Smooth muscle cell (in vitro differentiated cells): Measurements from ENCODE around the gene RNF214. TPM values are rescaled to one million over a fixed set of nuclear protein-coding genes. Genes with fewer than 3 reads are reported as not detected.

Experiments
- DNase-seq: peaks from one replicate; lab custom pipeline; 2025; ENCODE audit not compliant: unreplicated experiment; lab: John Stamatoyannopoulos, UW
- H2AFZ ChIP-seq: fragments of 200-600 bp; sonication (generic); 2 replicates; pipeline ENCODE4 v1.6.0; 2016; ENCODE audit warnings: antibody characterized with exemption, low read depth, mild to moderate bottlenecking
- H3F3A ChIP-seq: fragments of 200-600 bp; sonication (generic); 2 replicates; pipeline ENCODE4 v1.6.0; 2017; ENCODE audit warnings: antibody characterized with exemption, low read depth
- H3K27ac ChIP-seq: fragments of 200-600 bp; sonication (generic); 2 replicates; pipeline ENCODE4 v1.5.1; 2016; ENCODE audit warnings: low read depth, mild to moderate bottlenecking
- H3K27me3 ChIP-seq: fragments of 200-600 bp; sonication (generic); 2 replicates; pipeline ENCODE4 v1.6.1; 2016; ENCODE audit warnings: low read depth, mild to moderate bottlenecking
- H3K36me3 ChIP-seq: fragments of 200-600 bp; sonication (generic); 2 replicates; pipeline ENCODE4 v1.5.1; 2016; ENCODE audit warnings: low read depth
- H3K4me1 ChIP-seq: fragments of 200-600 bp; sonication (generic); 2 replicates; pipeline ENCODE4 v1.5.1; 2016; ENCODE audit warnings: low read depth
- H3K4me2 ChIP-seq: fragments of 200-600 bp; sonication (generic); 2 replicates; pipeline ENCODE4 v1.6.0; 2016; ENCODE audit warnings: mild to moderate bottlenecking
- H3K4me3 ChIP-seq: fragments of 200-600 bp; sonication (generic); 2 replicates; pipeline ENCODE4 v1.5.1; 2016; ENCODE audit warnings: mild to moderate bottlenecking
- H3K79me2 ChIP-seq: fragments of 200-600 bp; sonication (generic); 2 replicates; pipeline ENCODE4 v1.6.0; 2016; ENCODE audit warnings: low read depth, mild to moderate bottlenecking
- H3K9ac ChIP-seq: fragments of 200-600 bp; sonication (generic); 2 replicates; pipeline ENCODE4 v1.6.0; 2016; ENCODE audit warnings: low read depth
- H3K9me3 ChIP-seq: fragments of 200-600 bp; sonication (generic); replicated peaks from 2 replicates; pipeline ENCODE4 v1.5.1; 2016; ENCODE audit warnings: low read depth
- H4K20me1 ChIP-seq: fragments of 200-600 bp; sonication (generic); 2 replicates; pipeline ENCODE4 v1.6.0; 2016; ENCODE audit warnings: low read depth
- WGBS: methylation state at CpG from one replicate; pipeline ENCODE4 v1.1.7; 2016; ENCODE audit warnings: low lambda C conversion rate; 5-methylcytosine and 5-hydroxymethylcytosine counted together
- polyA plus RNA-seq: library from polyadenylated mRNA; unstranded; fragments of >200 nt; fragmentation: Nextera tagmentation; extraction: Ambion mirVana; gene quantifications from 2 replicates; pipeline ENCODE4 v1.2.1, GENCODE V29; 2016
- total RNA-seq: library from RNA; depleted of rRNA; stranded (reverse); fragments of >200 nt; gene quantifications from 2 replicates; pipeline ENCODE4 v1.2.3, GENCODE V29; 2014
- TF ChIP-seq, protein P1 (sequence below): fragments of 200-600 bp; sonication (generic); IDR thresholded peaks from 2 replicates; pipeline ENCODE4 v1.5.1; 2017; ENCODE audit warnings: borderline replicate concordance, mild to moderate bottlenecking, antibody characterized with exemption; ENCODE audit not compliant: insufficient read depth, poor library complexity, severe bottlenecking

Gene RNF214
- total and polyA plus RNA-seq, 2 experiments from 2014 or later, result 10.9 to 15.8 TPM

DNA sequence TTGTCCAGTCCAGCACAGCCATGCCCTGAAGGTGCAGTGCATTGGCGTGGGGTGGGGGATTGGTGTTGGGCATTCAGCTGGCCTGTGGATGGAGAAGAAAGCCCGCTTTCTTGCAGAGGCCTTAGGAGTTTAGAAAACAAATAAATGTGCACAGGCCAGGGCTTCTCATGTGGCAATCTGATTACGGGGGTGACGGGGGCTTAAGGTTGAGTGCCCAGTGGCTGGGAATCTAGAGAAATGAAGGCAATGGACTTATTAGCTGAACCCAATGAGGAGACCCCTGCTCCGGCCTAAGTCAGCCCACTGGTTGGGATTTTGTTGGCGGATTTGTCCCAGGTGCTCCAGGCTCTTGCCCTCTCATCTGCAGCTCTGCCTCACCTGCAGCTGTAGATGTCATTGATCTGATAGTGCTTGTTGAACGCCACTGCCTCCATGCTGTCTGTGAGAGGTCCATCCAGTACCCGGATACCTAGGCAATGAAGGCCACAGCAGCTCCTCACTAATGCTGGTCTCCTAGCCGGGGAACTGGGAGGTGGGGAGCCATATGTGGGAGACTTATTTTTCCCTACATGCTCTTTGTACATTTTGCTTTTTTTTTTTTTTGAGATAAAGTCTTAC lies 6.8 kb upstream of the RNF214 start:
- TF ChIP-seq, protein P1, sequence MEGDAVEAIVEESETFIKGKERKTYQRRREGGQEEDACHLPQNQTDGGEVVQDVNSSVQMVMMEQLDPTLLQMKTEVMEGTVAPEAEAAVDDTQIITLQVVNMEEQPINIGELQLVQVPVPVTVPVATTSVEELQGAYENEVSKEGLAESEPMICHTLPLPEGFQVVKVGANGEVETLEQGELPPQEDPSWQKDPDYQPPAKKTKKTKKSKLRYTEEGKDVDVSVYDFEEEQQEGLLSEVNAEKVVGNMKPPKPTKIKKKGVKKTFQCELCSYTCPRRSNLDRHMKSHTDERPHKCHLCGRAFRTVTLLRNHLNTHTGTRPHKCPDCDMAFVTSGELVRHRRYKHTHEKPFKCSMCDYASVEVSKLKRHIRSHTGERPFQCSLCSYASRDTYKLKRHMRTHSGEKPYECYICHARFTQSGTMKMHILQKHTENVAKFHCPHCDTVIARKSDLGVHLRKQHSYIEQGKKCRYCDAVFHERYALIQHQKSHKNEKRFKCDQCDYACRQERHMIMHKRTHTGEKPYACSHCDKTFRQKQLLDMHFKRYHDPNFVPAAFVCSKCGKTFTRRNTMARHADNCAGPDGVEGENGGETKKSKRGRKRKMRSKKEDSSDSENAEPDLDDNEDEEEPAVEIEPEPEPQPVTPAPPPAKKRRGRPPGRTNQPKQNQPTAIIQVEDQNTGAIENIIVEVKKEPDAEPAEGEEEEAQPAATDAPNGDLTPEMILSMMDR, result no peak
- no peak overlapping the region for H3K9ac ChIP-seq
- H4K20me1 ChIP-seq, result no peaks in the 10 kb centered on the region
- over 99% methylated on average over 9 of the region's 9 CpGs for WGBS
- H3K4me3 ChIP-seq, result no peak overlapping the region
- peaks cover 17% of the 10 kb centered on the region for H3K79me2 ChIP-seq
- H3F3A ChIP-seq, result no peaks in the 10 kb centered on the region
- no peak overlapping the region for H3K27ac ChIP-seq
- no peaks in the 10 kb centered on the region for H3K27me3 ChIP-seq
- no peak overlapping the region for H3K4me2 ChIP-seq
- no peak overlapping the region for H2AFZ ChIP-seq
- no peaks in the 10 kb centered on the region for H3K9me3 ChIP-seq
- H3K4me1 ChIP-seq, result no peaks in the 10 kb centered on the region
- H3K36me3 ChIP-seq, result no peaks in the 10 kb centered on the region
- DNase-seq, result no peak

DNA sequence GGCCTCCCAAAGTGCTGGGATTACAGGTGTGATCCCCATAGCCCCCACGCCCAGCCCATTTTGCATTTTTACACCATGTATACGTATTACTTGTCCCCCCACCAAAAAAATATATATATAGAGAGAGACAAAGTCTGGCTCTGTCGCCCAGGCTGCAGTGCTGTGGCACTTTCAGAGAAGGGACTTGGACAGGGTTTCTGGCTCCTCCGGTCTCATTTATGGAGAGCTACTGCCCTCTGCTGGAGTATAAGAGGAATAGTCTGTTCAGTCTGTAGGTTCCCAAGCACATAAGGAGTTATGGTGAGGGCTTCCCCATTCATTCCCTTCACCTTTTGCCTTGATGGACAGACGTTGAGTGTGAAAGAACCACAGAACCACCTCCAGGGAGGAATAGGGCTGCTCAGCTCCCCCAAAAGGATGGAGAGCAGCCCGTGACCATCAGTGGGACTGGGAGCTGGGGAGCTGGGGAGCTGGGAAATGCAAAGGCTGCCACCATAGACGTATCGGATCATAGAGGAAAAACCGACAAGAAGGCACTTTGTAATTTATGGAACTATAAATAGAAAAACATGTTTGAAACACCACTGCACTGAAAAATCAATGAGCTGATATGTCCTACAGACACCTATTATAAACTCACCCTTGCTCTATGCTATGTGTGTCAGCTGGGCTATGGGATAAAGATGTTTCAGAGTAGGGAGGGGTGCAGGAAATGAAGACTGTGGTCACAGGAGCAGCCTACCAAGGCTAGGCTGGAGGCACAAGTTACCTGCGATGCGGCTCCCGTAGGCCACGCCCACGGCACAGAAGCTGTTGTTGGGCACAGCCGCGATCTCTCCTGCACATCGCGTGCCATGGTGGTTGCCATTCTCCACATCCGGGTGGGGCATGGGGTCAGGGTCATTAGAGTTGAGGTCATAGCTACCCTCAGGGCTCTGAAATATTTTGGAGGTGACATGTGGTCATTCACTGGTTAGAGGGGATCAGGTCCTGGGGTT lies 5.8 kb upstream of the RNF214 start:
- no peaks in the 10 kb centered on the region for H3K36me3 ChIP-seq
- WGBS, result 71% methylated on average over 19 of the region's 19 CpGs
- H3K9me3 ChIP-seq, result no peaks in the 10 kb centered on the region
- no peaks in the 10 kb centered on the region for H3F3A ChIP-seq
- H2AFZ ChIP-seq, result no peak overlapping the region
- H4K20me1 ChIP-seq, result no peaks in the 10 kb centered on the region
- H3K9ac ChIP-seq, result no peak overlapping the region
- H3K4me1 ChIP-seq, result peaks cover 6% of the 10 kb centered on the region
- no peak overlapping the region for H3K27ac ChIP-seq
- H3K79me2 ChIP-seq, result peaks cover 28% of the 10 kb centered on the region
- H3K27me3 ChIP-seq, result no peaks in the 10 kb centered on the region
- TF ChIP-seq, protein P1, result peak; percentile 83
- no peak for DNase-seq
- H3K4me3 ChIP-seq, result no peak overlapping the region
- H3K4me2 ChIP-seq, result no peak overlapping the region

DNA sequence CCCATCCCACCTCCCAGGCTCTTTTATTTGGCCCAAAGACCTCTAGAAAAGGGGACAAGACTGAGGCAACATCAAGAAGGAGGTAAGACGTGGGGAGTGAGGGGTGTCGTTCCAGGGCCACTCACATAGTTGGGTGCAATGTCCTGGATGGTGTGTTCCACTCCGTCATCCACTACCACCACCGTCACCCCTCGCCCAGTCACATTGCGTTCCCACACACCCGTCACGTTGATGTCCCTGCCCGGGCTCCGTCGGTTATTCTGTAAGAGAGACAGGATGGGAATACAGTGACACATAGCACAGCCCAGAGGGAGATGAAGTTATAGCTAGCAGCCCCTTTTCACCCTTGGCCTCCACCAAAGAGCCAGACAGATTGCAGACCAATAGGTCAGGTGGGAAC lies 4.4 kb upstream of the RNF214 start:
- no peak for DNase-seq
- H3K79me2 ChIP-seq, result peaks cover 36% of the 10 kb centered on the region
- no peak overlapping the region for H3K4me2 ChIP-seq
- no peaks in the 10 kb centered on the region for H3K36me3 ChIP-seq
- H3K9me3 ChIP-seq, result no peaks in the 10 kb centered on the region
- H4K20me1 ChIP-seq, result no peaks in the 10 kb centered on the region
- WGBS, result 96% methylated on average over 11 of the region's 11 CpGs
- H3K9ac ChIP-seq, result no peak overlapping the region
- H3K27me3 ChIP-seq, result no peaks in the 10 kb centered on the region
- TF ChIP-seq, protein P1, result no peak
- H3F3A ChIP-seq, result no peaks in the 10 kb centered on the region
- H2AFZ ChIP-seq, result no peak overlapping the region
- no peak overlapping the region for H3K27ac ChIP-seq
- H3K4me1 ChIP-seq, result peaks cover 6% of the 10 kb centered on the region
- no peak overlapping the region for H3K4me3 ChIP-seq
